Caco-2 (cell line): ENCODE measurements around the gene TAGLN2. TPM values are rescaled to one million over a fixed set of nuclear protein-coding genes. Genes with fewer than 3 reads are reported as not detected.
A peak's percentile ranks its signal among the peaks of the same experiment; 100 is the strongest.

Experiments used
- BruUV-seq: library from RNA; stranded (reverse); fragments of 400-500 nt; replicated peaks from 2 replicates; lab custom pipeline; 2021; lab: Mats Ljungman, UMichigan
- CTCF ChIA-PET: fragments of 300-600 bp; sonication (Branson Sonifier 250); formaldehyde crosslinking; loops from one replicate; lab custom pipeline; 2022; ENCODE audit warnings: antibody characterized with exemption; lab: Charles Lee
- POLR2A ChIA-PET: fragments of 300-600 bp; sonication (Branson Sonifier 250); formaldehyde crosslinking; loops from one replicate; lab custom pipeline; 2022; ENCODE audit warnings: antibody characterized with exemption; lab: Charles Lee
- DNase-seq, 2 experiments: peaks; one replicate each; pipeline versions ENCODE4 v3.0.0 to v3.0.0-alpha.2; 2020 to 2022
- H3K27me3 ChIP-seq: replicated peaks from 2 replicates; pipeline ENCODE4 v1.6.0; 2011; ENCODE audit warnings: low read length; ENCODE audit not compliant: control insufficient read depth, insufficient read depth
- H3K36me3 ChIP-seq: 2 replicates; pipeline ENCODE4 v1.5.1; 2011; ENCODE audit warnings: low read length; ENCODE audit not compliant: control insufficient read depth, insufficient read depth
- H3K4me1 ChIP-seq: fragments of 250-450 bp; sonication (Bioruptor Pico); 2 replicates; pipeline ENCODE4 v1.5.1; 2020; ENCODE audit warnings: mild to moderate bottlenecking
- H3K4me3 ChIP-seq: 2 replicates; pipeline ENCODE4 v1.5.1; 2011; ENCODE audit warnings: low read depth, mild to moderate bottlenecking, control low read depth, low read length
- H3K9me3 ChIP-seq: fragments of 250-450 bp; sonication (Bioruptor Pico); 2 replicates; pipeline ENCODE4 v1.5.1; 2020; ENCODE audit warnings: mild to moderate bottlenecking, moderate library complexity
- H3K27ac Mint-ChIP-seq: one replicate; pipeline ENCODE4 v1.8.0; 2022; ENCODE audit warnings: mixed read lengths; ENCODE audit not compliant: unreplicated experiment
- H3K27me3 Mint-ChIP-seq: one replicate; pipeline ENCODE4 v1.8.0; 2022; ENCODE audit warnings: mixed read lengths; ENCODE audit not compliant: insufficient read depth, unreplicated experiment
- H3K36me3 Mint-ChIP-seq: one replicate; pipeline ENCODE4 v1.8.0; 2022; ENCODE audit warnings: mild to moderate bottlenecking, mixed read lengths; ENCODE audit not compliant: insufficient read depth, unreplicated experiment
- H3K4me1 Mint-ChIP-seq: one replicate; pipeline ENCODE4 v1.8.0; 2022; ENCODE audit warnings: low read depth, mixed read lengths; ENCODE audit not compliant: unreplicated experiment
- H3K4me3 Mint-ChIP-seq: one replicate; pipeline ENCODE4 v1.8.0; 2022; ENCODE audit warnings: mild to moderate bottlenecking, moderate library complexity, mixed read lengths; ENCODE audit not compliant: unreplicated experiment
- H3K9me3 Mint-ChIP-seq: one replicate; pipeline ENCODE4 v1.8.0; 2022; ENCODE audit warnings: mixed read lengths; ENCODE audit not compliant: unreplicated experiment
- CTCF ChIP-seq, 2 experiments: fragments of 200-600 bp in 1 of 2; IDR thresholded peaks; 1 replicate in 1 of 2; 2 replicates in 1 of 2; pipeline versions ENCODE4 v1.5.1 to v1.8.0; 2011 to 2022; ENCODE audit warnings: antibody characterized with exemption in 1 of 2, control low read depth in 1 of 2, inconsistent platforms in 1 of 2, low read depth in 1 of 2, low read length in 1 of 2, mild to moderate bottlenecking in 1 of 2, moderate library complexity in 1 of 2; ENCODE audit not compliant: insufficient read depth in 1 of 2, severe bottlenecking in 1 of 2, unreplicated experiment in 1 of 2
- intact Hi-C: fragments of 100-400 bp; cut with micrococcal nuclease; formaldehyde crosslinking; loops from one replicate; pipeline ENCODE4 v1.10.0; 2022; ENCODE audit not compliant: unreplicated experiment
- total RNA-seq: library from RNA; stranded (reverse); gene quantifications from 2 replicates; pipeline ENCODE4 v1.2.3, GENCODE V29; 2022

The TAGLN2 gene
- total RNA-seq, 1 experiment from 2014 or later = 531 TPM

GRCh38 chr1:159944623-159945455 is 19.5 kb upstream of the TAGLN2 start:
- TF ChIP-seq CTCF (IDR thresholded peaks at IDR 0.05; ENCODE audit: insufficient read depth in 1 of 2, low read depth in 1 of 2, low read length in 1 of 2, severe bottlenecking in 1 of 2, unreplicated experiment in 1 of 2) = no peak
- CTCF ChIA-PET = interaction anchor here (0.8 to 1.7 kb wide), 12 partner anchors 8 to 248 kb away, joined by 3 to 10 read pairs (median 6); partner anchors contain the start of genes CFAP45 and DUSP23
- intact Hi-C loops = loop anchor here (1.0 to 2.0 kb wide), 4 partner anchors 9 to 146 kb away; no protein-coding TSS in a partner anchor
- Mint-ChIP-seq H3K36me3 (no peaks in the 10 kb centered on the region), H3K27ac (peak overlapping the region; percentile 68), H3K4me1 (peaks cover 61% of the 10 kb centered on the region), H3K9me3 (no peaks in the 10 kb centered on the region), H3K27me3 (no peaks in the 10 kb centered on the region), H3K4me3 (peak overlapping the region; percentile 83)
- POLR2A ChIA-PET = interaction anchor here (1.0 kb wide), 1 partner anchor 13 kb away, joined by 3 read pairs; no protein-coding TSS in a partner anchor
- H3K9me3 ChIP-seq = no peaks in the 10 kb centered on the region
- no peak for DNase-seq
- peaks cover 56% of the 10 kb centered on the region for H3K4me1 ChIP-seq
- no TSS peak for BruUV-seq
- no peaks in the 10 kb centered on the region for H3K27me3 ChIP-seq
- peak overlapping the region; percentile 50 for H3K4me3 ChIP-seq
- no peaks in the 10 kb centered on the region for H3K36me3 ChIP-seq

DNA sequence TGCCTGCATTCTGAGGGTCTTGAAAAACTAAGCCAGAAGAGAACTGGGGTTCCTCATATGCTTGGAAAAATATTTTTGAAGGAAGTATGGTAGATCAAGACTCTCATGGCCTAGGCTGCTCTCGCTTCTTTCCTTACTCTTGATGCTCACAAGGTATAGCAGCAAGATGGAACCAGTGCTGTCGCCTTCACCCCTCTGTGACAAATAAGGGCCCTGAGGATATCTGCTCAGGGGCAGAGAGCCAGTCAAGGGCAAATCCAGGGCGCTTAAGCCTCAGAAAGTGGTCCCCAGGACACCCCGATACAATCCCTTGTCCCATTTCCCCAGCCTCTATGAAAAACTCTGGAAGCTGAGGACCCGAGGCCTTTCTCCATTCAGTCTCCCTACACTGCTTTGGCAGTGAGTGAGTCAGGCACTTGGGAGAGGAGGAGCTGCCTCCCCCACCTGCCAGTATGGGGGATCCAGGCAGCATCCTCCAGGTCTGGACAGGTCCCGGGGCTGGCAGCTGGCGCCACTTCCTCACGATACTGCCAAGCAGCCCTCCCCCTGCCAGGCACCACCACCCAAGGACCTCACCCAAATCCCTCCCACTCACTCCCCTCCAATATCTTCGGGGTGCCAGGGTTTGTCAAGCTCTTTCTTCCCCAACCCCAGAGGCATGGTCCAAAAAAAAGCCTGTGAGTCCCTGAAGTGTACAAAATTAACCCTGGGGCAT is 18.8 kb upstream of the TAGLN2 start:
- no peak for DNase-seq
- no TSS peak for BruUV-seq
- Mint-ChIP-seq H3K27me3 (no peaks in the 10 kb centered on the region), H3K4me3 (peak overlapping the region; percentile 36), H3K9me3 (no peaks in the 10 kb centered on the region), H3K4me1 (peaks cover 61% of the 10 kb centered on the region), H3K27ac (no peak overlapping the region), H3K36me3 (peaks cover 7% of the 10 kb centered on the region)
- Histone ChIP-seq H3K36me3 (no peaks in the 10 kb centered on the region), H3K4me3 (peak overlapping the region; percentile 50), H3K4me1 (peaks cover 56% of the 10 kb centered on the region), H3K9me3 (no peaks in the 10 kb centered on the region), H3K27me3 (no peaks in the 10 kb centered on the region)
- ChIA-PET POLR2A (no interaction called here), CTCF (interaction anchor here (0.8 kb wide), 1 partner anchor 63 kb away, joined by 4 read pairs; no protein-coding TSS in a partner anchor)
- intact Hi-C loops = loop anchor here (2.0 kb wide), 1 partner anchor 145 kb away; no protein-coding TSS in a partner anchor
- TF ChIP-seq CTCF (IDR thresholded peaks at IDR 0.05; ENCODE audit: insufficient read depth in 1 of 2, low read depth in 1 of 2, low read length in 1 of 2, severe bottlenecking in 1 of 2, unreplicated experiment in 1 of 2) = no peak

- peak overlapping the region; percentile 36 for H3K4me3 Mint-ChIP-seq
- BruUV-seq = no TSS peak
- TF ChIP-seq CTCF (IDR thresholded peaks at IDR 0.05; ENCODE audit: insufficient read depth in 1 of 2, low read depth in 1 of 2, low read length in 1 of 2, severe bottlenecking in 1 of 2, unreplicated experiment in 1 of 2) = no peak
- no peak for DNase-seq
- H3K27me3 Mint-ChIP-seq = no peaks in the 10 kb centered on the region
- Histone ChIP-seq H3K36me3 (no peaks in the 10 kb centered on the region), H3K4me3 (no peak overlapping the region), H3K4me1 (peaks cover 56% of the 10 kb centered on the region), H3K9me3 (no peaks in the 10 kb centered on the region), H3K27me3 (no peaks in the 10 kb centered on the region)
- CTCF ChIA-PET = no interaction called here
- intact Hi-C loops = no loop called here
- peaks cover 10% of the 10 kb centered on the region for H3K36me3 Mint-ChIP-seq
- H3K9me3 Mint-ChIP-seq = no peaks in the 10 kb centered on the region
- POLR2A ChIA-PET = no interaction called here
- no peak overlapping the region for H3K27ac Mint-ChIP-seq
- H3K4me1 Mint-ChIP-seq = peaks cover 61% of the 10 kb centered on the region
These were observed 18.0 kb upstream of the TAGLN2 start for GRCh38 chr1:159943278-159943640.
